Gastroesophageal sphincter (tissue), 3 donors: ENCODE data around the gene FXYD6.

Experiments used
- CTCF ChIP-seq, 4 experiments: fragments of 200-600 bp in 2 of 4; fragments of 450-650 bp in 2 of 4; sonication (generic) in 1 of 4; IDR thresholded peaks; one replicate each; pipeline ENCODE4 v1.5.1; 2017 to 2019; ENCODE audit warnings: antibody characterized with exemption in 4 of 4, mild to moderate bottlenecking in 2 of 4, moderate library complexity in 2 of 4
- POLR2AphosphoS5 ChIP-seq: sonication (generic); formaldehyde crosslinking; IDR thresholded peaks from one replicate; pipeline ENCODE4 v1.6.1; 2017; ENCODE audit warnings: antibody characterized with exemption

- TF ChIP-seq CTCF (IDR thresholded peaks at IDR 0.05) (no peak), POLR2AphosphoS5 (no peak)
These were observed 79.5 kb downstream of the FXYD6 start, which contains the start of gene DSCAML1 for GRCh38 chr11:117796872-117797529.
